CD1c-positive myeloid dendritic cell (primary cell): ENCODE measurements around the gene KRT6C.

Source experiments
- DNase-seq: peaks from one replicate; pipeline ENCODE4 v3.0.0-alpha.2; 2016; ENCODE audit errors: extremely low spot score

The KRT6C gene

GRCh38 chr12:52434760-52435530, 38.7 kb downstream of the KRT6C start:
- DNase-seq: no peak

GRCh38 chr12:52434081-52434733, 39.4 kb downstream of the KRT6C start, which contains the start of gene KRT75:
KRT75 (minus strand) TSS chr12:52434371; CDS start chr12:52434304, 67 bp downstream.
- DNase-seq: no peak

DNA sequence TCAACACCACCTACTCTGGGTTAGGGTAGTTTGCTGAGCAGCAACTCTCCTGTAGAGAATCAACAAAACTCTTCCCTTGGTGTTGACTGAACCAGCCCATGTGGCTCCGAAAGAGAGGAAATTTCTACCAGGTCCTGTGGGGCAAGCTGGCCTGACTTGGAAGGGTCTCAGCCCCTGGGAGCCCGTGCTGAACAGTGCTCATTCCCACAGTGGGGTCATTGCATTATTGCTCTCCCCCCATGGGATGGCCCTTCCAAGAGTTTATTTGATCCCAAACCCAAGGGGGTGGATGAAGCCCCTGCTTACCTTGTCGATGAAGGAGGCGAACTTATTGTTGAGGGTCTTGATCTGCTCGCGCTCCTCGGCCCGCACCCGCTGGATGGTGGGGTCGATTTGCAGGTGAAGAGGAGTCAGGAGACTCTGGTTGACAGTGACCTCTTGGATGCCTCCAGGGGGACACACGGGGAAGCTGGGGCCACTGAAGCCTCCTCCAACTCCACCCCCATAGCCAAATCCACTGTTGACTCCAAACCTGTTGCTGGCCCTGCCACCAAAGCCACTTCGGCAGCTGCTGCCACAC, 40.0 kb downstream of the KRT6C start:
- DNase-seq: no peak

GRCh38 chr12:52432559-52433207, 40.9 kb downstream of the KRT6C start:
- DNase-seq: no peak

GRCh38 chr12:52428121-52428520, 45.5 kb downstream of the KRT6C start:
- DNase-seq: no peak

DNA sequence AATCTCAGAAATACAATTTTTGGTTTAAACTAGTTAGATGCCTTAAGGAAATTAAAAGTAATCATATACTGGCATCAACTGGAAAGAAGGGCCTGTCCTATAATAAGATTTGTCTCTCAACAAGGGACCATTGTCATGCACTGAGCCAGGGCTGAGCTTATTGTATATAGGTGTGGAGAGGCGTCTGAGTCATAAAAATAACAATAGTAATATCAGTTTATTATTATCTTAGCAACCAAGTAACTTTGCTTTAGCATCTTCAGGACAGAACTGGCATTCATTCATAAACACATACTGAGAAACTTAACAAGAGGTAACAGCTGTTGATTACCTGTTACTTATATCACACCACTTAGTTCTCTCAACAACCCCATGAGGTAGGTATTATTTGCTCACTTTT, 46.5 kb downstream of the KRT6C start:
- DNase-seq: no peak

- no peak for DNase-seq
Observed at GRCh38 chr12:52426034-52426433, 47.6 kb downstream of the KRT6C start.

GRCh38 chr12:52425466-52425865, 48.1 kb downstream of the KRT6C start:
- DNase-seq: no peak

- no peak for DNase-seq
Observed at GRCh38 chr12:52423661-52424500, 49.7 kb downstream of the KRT6C start.

DNA sequence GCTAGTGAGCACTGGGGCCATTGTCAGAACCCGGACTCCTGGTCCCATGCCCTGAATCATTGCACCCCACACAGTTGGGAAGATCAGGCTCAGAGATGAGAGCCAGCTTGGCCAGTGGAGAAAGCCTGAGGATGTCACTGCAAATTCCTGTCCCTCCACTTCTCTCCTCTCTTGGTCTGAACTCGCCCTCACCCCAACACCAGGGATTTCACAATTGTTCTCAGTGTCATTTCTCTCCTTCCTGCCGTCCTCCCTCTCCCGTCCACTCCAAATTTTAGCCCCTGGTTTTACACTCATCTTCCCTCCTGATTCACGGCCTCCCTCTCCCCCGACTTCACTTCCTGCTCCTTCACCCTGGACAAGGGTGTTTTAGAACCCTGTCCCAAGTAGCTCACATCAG, 50.6 kb downstream of the KRT6C start:
- no peak for DNase-seq

- no peak for DNase-seq
Observed at GRCh38 chr12:52419656-52420055, 53.9 kb downstream of the KRT6C start.

DNA sequence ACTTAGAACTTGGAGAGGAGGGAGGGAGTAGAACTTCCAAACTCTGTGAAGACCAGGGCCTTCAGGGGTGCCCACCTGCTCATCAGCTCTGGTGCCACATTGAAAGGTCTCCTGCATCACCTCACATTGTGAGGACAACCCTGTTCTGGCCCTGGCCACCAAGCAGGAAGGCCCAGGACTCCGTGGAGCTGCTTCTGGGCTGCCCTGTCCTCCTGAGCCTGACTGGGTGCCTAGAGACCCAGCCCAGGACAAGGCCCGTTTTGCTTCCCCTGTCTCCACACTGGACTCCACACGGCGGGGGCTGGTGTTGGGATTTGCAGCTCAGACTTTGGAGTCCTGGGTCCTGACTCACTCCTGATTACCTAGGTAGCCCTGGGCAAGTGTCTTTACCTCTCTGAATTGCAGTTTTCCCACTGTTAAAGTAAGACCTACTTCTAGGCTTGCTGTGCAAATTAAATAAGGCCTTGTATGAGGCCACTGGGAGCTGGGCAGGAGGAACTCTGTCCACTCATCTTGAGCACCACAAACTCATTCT, 55.0 kb downstream of the KRT6C start:
- no peak for DNase-seq
